Measurements from ENCODE around the gene RPS6KA5. TPM values are rescaled to one million over a fixed set of nuclear protein-coding genes. Genes with fewer than 3 reads are reported as not detected.

RPS6KA5 gene
- total and polyA plus RNA-seq, 10 donors = 1.4 to 17.8 (median 8.5) TPM

DNA sequence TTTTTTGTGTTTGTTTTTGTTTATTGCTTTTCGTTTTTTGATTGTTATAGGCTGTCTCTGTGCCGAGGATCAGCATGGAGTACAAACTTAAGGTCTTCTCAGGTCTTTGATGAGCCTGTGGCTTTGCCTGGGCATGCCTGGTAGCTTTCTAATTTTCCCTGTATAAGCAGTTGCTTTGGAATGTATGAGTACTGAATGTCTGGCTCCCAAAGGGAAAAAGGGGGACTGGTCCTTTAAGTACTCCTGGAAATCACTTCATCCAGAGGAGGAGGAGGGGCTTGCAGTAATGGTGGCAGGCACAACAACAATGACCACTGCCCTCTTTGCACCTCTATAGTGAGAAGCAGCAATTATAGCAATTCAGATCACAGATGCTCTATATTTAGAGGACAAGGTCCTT lies 176.7 kb downstream of the RPS6KA5 start:
- H3K36me3 ChIP-seq = peaks cover 0 to 45% (median 0%) of the 10 kb centered on the region in 6 donors
- no peak overlapping the region for H3K27ac ChIP-seq
- H3K4me3 ChIP-seq = no peak overlapping the region
- intact Hi-C loops (cut with DNase I; ENCODE audit: low total_unique reads) = no loop called here
- no peaks in the 10 kb centered on the region for H3K4me1 ChIP-seq
- TF ChIP-seq, protein P1, sequence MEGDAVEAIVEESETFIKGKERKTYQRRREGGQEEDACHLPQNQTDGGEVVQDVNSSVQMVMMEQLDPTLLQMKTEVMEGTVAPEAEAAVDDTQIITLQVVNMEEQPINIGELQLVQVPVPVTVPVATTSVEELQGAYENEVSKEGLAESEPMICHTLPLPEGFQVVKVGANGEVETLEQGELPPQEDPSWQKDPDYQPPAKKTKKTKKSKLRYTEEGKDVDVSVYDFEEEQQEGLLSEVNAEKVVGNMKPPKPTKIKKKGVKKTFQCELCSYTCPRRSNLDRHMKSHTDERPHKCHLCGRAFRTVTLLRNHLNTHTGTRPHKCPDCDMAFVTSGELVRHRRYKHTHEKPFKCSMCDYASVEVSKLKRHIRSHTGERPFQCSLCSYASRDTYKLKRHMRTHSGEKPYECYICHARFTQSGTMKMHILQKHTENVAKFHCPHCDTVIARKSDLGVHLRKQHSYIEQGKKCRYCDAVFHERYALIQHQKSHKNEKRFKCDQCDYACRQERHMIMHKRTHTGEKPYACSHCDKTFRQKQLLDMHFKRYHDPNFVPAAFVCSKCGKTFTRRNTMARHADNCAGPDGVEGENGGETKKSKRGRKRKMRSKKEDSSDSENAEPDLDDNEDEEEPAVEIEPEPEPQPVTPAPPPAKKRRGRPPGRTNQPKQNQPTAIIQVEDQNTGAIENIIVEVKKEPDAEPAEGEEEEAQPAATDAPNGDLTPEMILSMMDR (IDR thresholded peaks at IDR 0.05 in 8 of 11, conservative IDR thresholded peaks at IDR 0.05 in 3 of 11) = no peak
- TF ChIP-seq POLR2AphosphoS5 (IDR thresholded peaks at IDR 0.05) = no peak
- TF ChIP-seq POLR2A (IDR thresholded peaks at IDR 0.05) = no peak
- WGBS, 5 donors = 85 to 94% (median 92%) methylated on average over 2 of the region's 2 CpGs
- H3K9me3 ChIP-seq = peaks cover 0 to 23% (median 16%) of the 10 kb centered on the region in 8 donors
- no peaks in the 10 kb centered on the region for H3K27me3 ChIP-seq (replicated peaks in 1 of 7)
- no peak for DNase-seq

DNA sequence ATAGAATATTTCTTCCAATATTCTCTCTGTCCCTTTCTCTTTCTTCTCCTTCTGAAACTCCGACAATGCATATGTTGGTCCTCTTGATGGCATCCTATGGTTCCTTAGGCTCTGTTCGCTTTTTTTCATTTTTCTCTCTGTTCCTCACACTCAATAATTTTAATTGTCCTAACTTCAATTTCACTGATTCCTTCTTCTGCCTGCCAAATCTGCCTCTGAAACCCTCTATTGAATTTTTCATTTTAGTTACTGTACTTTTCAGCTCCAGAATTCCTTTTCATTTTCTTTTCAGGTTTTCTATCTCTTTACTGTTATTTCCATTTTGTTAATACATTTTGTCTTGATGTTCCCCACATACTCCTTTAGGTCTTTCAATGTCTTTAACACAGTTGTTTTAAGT lies 177.2 kb downstream of the RPS6KA5 start:
- DNase-seq = no peak
- Histone ChIP-seq H3K27ac (no peak overlapping the region), H3K27me3 (replicated peaks in 1 of 7) (no peaks in the 10 kb centered on the region), H3K4me1 (no peaks in the 10 kb centered on the region), H3K9me3 (peaks cover 0 to 23% (median 16%) of the 10 kb centered on the region in 8 donors), H3K36me3 (peaks cover 0 to 50% (median 0%) of the 10 kb centered on the region in 6 donors), H3K4me3 (no peak overlapping the region)
- TF ChIP-seq, protein P1 (IDR thresholded peaks at IDR 0.05 in 8 of 11, conservative IDR thresholded peaks at IDR 0.05 in 3 of 11) = no peak
- TF ChIP-seq POLR2A (IDR thresholded peaks at IDR 0.05) = no peak
- TF ChIP-seq POLR2AphosphoS5 (IDR thresholded peaks at IDR 0.05) = no peak
- 94 to 98% (median 97%) methylated on average over 2 of the region's 2 CpGs for WGBS, 5 donors
- intact Hi-C loops (cut with DNase I; ENCODE audit: low total_unique reads) = no loop called here

DNA sequence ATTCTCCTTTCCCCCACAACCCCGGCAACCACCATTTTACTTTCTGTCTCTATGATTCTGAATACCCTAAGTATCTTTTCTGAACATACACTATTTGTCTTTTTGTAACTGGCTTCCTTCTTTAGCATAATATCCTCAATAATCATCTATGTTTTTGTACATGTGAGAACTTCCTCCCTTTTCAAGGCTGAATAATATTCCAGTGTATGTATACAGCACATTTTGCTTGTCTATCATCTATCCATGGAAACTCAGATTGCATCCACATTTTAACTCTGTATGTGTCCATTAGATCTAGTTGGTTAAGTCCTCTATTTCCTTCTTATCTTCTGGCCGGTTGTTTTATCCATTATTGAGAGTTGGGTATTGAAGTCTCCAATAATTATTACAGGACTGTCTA lies 180.2 kb downstream of the RPS6KA5 start:
- Histone ChIP-seq H3K4me3 (no peak overlapping the region), H3K36me3 (peaks cover 0 to 60% (median under 1%) of the 10 kb centered on the region in 6 donors)
- no peak for DNase-seq

DNA sequence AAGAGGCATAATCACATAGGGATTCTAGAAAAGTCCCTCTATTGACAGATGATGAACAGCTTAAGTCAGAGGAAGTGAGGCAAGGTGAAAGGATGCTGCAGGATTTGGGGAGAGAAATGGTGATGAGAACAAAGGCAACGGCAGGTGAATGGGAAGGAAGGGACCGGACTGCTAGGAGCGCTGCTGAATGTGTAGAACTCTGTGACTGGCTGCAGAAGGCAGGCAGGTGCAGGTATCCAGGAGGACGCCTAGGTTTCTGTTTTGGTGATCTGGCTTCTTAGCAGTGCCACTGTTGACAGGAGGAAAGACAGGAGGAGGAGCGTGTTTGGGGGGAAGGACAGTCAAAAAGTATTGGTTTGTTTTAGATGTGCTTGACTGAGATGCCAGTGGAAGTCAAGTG lies 185.8 kb downstream of the RPS6KA5 start:
- TF ChIP-seq POLR2AphosphoS5 (IDR thresholded peaks at IDR 0.05) = no peak
- TF ChIP-seq, protein P1 (IDR thresholded peaks at IDR 0.05 in 8 of 11, conservative IDR thresholded peaks at IDR 0.05 in 3 of 11) = no peak
- TF ChIP-seq POLR2A (IDR thresholded peaks at IDR 0.05) = no peak
- 93 to 99% (median 95%) methylated on average over 5 of the region's 5 CpGs for whole genome bisulfite sequencing, 5 donors
- Histone ChIP-seq H3K9me3 (no peaks in the 10 kb centered on the region), H3K36me3 (peaks cover 0 to 72% (median 25%) of the 10 kb centered on the region in 6 donors), H3K4me1 (no peaks in the 10 kb centered on the region), H3K27ac (no peak overlapping the region), H3K4me3 (no peak overlapping the region), H3K27me3 (replicated peaks in 1 of 7) (no peaks in the 10 kb centered on the region)
- intact Hi-C loops (cut with DNase I; ENCODE audit: low total_unique reads) = no loop called here
- DNase-seq = no peak

More for the DNA sequence above, 180.2 kb downstream of the RPS6KA5 start:
- Histone ChIP-seq H3K9me3 (peaks cover 0 to 23% (median 16%) of the 10 kb centered on the region in 8 donors), H3K27me3 (replicated peaks in 1 of 7) (no peaks in the 10 kb centered on the region), H3K4me1 (no peaks in the 10 kb centered on the region), H3K27ac (no peak overlapping the region)
- intact Hi-C loops (cut with DNase I; ENCODE audit: low total_unique reads) = no loop called here
- TF ChIP-seq POLR2A (IDR thresholded peaks at IDR 0.05) = no peak
- TF ChIP-seq, protein P1 (IDR thresholded peaks at IDR 0.05 in 8 of 11, conservative IDR thresholded peaks at IDR 0.05 in 3 of 11) = no peak
- TF ChIP-seq POLR2AphosphoS5 (IDR thresholded peaks at IDR 0.05) = no peak
- WGBS, 5 donors = 91 to 100% (median 96%) methylated on average over 2 of the region's 2 CpGs
